ACHN (cell line): ENCODE measurements around the gene EMILIN2.
"Not testable (repeated sequence)": the region's sequence is repeated elsewhere in the genome, so short reads cannot be mapped to it uniquely, and the experiment has no call there.

Source experiments
- DNase-seq: peaks from one replicate; pipeline ENCODE4 v3.0.0-alpha.2; 2015
- in situ Hi-C: cut with HindIII; loops from 2 replicates; pipeline ENCODE4 v1.10.0; 2017; ENCODE audit warnings: low sequenced_read_pairs, low pct_ligation_motif_present, low pct_unique_long_range_greater_than_20kb

EMILIN2 gene

DNA sequence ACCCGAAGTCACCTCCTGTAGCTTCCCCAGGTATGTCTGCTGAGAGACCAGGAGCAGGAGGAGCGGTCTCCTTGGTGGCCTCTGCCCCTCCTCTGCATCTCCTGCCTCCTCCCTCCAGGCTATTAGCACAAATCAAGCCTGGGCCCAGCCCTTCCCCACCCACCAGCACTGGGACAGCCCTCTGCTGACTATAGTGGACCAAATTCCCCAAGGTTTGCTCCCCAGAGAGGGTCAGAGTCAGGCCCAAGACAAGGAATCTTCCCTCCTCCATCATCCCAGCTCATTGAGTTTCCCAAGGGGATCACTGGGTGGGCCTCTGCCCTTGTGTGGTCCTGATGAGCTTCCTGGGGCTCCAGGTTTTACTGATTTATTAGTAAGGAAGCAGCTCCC lies 62.1 kb downstream of the EMILIN2 start:
- in situ Hi-C loops, result no loop called here

DNA sequence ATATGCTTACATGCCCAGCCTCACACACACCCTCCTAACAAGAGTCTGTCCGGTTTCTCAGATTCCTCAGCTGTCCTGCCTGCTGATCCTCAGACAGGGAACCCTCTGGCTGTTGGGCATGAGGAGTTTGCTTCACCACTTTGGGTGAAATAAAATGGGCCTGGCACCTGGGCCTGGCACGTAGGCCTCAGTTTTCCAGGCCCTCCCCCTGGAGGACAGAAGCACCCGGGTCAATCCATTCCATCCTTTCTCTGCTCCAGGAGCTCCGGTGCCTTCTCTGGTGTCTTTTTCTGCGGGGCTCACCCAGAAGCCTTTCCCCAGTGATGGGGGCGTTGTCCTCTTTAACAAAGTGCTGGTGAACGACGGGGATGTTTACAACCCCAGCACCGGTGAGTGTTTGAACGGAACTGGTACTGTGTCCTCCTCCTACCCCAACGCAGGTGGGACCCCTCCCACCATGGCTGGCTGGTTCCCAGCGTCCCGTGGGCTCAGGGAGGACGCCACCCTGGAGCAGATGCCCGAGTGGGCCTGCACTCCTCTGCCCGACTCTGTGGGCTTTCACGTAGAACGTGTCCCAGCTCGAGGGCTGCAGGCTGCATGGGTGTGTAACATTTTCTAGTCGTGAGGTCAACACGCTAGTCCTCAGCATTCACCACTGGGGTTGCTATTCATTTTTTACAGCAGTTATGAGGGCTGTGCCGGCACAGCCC lies 62.8 kb downstream of the EMILIN2 start:
- DNase-seq, result no peak
- in situ Hi-C loops, result no loop called here

More for the DNA sequence above, 62.1 kb downstream of the EMILIN2 start:
- DNase-seq, result no peak

GRCh38 chr18:2910261-2910660 lies 63.5 kb downstream of the EMILIN2 start:
- in situ Hi-C loops, result no loop called here
- DNase-seq, result no peak

DNA sequence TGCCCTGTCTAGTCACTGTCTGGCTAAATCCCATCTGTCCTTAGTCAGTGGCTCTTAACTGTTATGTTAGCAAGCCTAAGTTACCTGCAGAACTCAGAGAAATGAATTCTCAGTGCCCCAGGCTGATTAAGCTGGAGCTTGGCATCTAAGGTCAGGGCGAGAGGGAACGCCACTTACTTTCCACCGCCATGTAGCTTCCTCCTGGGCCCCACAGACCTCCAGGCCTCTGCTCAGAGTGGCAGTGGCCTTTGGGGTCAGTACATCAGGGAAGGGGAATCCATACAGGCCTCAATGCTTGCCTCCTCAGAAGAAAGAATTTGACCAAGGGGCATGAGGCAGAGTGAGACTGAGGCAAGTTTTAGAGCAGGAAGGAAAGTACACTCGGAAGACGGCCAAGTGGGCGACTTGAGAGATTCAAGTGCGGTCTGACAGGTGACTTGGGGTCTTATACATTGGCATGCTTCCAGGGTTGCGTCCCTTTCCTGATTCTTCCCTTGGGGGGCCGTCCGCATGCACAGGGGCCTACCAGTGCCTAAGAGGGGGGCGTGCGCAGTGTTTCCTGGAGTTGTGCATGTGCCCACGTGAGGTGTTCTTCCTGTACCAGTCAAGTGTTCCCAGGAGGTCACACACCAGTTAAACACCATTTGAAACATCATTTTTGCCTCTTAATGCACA lies 64.1 kb downstream of the EMILIN2 start:
- in situ Hi-C loops, result no loop called here
- no peak for DNase-seq

GRCh38 chr18:2911533-2911932 lies 64.7 kb downstream of the EMILIN2 start:
- in situ Hi-C loops, result no loop called here

DNA sequence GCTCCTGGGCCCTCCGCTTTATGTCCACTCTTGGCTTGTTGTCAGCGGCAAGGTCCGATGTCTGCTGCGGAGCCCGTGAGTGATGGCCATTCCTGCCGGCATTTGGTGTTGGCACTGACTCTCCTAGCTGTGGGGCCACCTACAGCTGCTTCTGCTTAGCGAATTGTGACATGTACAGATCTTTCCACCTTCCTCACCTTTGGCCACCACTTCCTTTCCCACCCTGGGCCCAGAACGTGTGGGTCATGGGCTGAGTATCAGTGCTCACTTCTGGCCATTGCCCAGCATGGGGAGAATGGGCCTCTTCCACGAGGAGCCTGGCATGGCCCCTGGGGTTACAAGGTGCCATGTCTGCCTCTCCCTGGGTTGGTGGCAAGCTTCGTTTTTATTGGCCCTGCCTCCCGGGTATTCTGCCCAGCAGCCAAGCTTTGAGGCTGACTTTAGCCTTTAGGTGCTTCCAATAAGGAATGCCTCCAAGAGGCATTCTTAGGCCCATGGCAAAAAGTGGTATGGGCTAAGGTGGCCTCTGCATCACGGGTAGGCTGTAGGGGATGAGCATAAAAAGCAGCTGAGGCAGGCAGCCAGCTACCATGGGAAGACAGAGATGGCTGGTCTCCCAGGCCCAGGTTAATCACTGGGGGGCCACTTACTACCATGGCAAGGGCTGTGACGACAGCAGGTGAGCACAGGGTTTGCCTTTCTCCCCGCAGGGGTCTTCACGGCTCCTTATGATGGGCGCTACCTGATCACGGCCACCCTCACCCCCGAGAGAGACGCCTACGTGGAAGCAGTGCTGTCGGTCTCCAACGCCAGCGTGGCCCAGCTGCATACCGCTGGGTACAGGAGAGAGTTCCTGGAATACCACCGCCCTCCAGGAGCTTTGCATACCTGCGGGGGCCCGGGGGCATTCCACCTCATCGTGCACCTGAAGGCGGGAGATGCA lies 65.8 kb downstream of the EMILIN2 start:
- in situ Hi-C loops, result no loop called here
- DNase-seq, result no peak

More at GRCh38 chr18:2911533-2911932, 64.7 kb downstream of the EMILIN2 start:
- no peak for DNase-seq

DNA sequence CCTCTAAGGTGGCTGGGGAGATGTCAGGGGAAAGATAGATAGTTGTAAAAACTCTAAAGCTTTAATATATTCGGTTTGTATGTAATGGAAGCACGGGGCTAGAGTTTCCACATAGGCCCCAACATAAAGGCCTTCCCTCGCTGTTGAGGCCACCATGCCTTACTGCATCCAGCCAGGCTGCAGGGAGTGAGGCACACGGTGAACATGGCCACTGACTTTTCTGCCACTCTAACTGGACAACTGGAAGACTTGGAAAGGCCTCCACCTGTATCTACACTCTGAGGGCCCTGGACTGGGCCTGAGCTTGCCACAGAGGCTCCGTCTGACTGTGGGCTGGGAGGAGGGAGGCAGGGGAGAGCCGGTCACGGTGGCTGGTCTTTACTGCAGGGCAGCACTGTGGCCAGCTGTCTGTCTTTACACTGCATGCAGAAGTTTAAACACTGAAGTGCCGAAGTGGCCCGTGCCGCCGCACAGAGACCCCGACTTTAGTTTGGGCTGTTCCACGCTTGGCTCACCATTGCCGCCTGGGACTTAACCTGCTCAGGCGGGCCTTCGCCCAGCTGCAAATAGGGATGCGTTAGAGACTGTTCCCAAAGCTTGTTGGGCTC lies 66.7 kb downstream of the EMILIN2 start:
- no peak for DNase-seq
- in situ Hi-C loops, result no loop called here

- DNase-seq, result no peak
- in situ Hi-C loops, result no loop called here
These were observed 67.5 kb downstream of the EMILIN2 start for GRCh38 chr18:2914185-2914880.

- no peak for DNase-seq
- in situ Hi-C loops, result no loop called here
These were observed 68.1 kb downstream of the EMILIN2 start for GRCh38 chr18:2914881-2915240.

DNA sequence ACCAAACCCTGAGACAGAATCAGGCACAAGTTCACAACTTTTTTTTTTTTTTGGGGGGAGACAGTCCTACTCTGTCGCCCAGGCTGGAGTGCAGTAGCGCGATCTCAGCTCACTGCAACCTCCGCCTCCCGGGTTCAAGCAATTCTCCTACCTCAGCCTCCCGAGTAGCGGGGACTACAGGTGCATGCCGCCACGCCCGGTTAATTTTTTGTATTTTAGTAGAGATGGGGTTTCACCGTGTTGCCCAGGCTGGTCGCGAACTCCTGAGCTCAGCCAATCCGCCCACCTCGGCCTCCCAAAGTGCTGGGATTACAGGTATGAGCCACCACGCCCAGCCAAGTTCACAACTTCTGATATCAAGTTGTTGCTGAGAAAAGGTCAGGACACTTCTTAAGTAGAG lies 68.7 kb downstream of the EMILIN2 start:
- in situ Hi-C loops, DNase-seq: not testable (repeated sequence)

- in situ Hi-C loops, result no loop called here
- no peak for DNase-seq
These were observed 69.4 kb downstream of the EMILIN2 start for GRCh38 chr18:2916184-2916583.

DNA sequence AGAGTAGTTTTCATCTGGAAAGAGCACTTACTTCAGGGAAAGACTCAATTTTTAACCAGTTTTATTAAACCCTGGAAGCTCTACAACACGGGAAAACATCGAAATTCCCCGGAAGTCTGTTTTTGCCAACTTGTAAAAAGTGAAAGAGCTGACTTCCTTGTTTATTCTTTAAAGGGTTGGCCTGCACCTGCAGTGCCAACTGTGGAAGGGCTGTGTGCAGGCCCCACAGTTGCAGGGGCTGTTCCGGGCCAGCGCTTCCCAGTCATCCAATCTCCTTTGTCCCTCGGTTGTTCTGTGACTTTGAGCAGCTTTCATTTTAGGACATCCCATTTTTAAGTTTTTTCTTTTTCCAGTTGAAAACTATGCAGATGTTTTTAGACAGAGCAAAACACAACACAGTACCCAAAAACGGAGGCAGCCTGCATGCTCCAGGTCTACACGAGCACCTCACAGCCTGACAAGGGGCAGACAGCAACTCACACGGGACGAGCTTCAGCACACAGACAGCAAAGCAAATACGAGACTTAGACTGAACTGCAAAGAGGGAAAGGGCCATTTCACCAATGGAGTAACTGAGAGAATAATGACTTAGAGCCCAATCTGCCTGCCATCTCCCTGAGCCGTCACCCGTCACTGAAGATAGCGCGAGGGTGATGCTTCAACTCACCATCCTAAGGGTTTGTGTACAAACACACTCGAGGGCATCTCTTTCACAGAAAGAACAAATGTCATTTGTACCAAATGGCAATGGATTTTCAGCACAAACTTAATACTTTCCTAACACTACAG lies 70.6 kb downstream of the EMILIN2 start:
- DNase-seq, result peak; percentile 14
- in situ Hi-C loops, result no loop called here

GRCh38 chr18:2918761-2919550 lies 72.2 kb downstream of the EMILIN2 start:
- in situ Hi-C loops, result no loop called here
- no peak for DNase-seq

GRCh38 chr18:2919600-2919999 lies 72.8 kb downstream of the EMILIN2 start:
- in situ Hi-C loops, result no loop called here
- no peak for DNase-seq

- DNase-seq, result no peak
- in situ Hi-C loops, result no loop called here
These were observed 73.2 kb downstream of the EMILIN2 start for GRCh38 chr18:2920027-2920426.

- in situ Hi-C loops, result no loop called here
- DNase-seq, result no peak
These were observed 73.9 kb downstream of the EMILIN2 start for GRCh38 chr18:2920546-2921343.
